NCI-H748 (cell line): Measurements from ENCODE around the gene SLC44A2.
"Not testable (repeated sequence)": the region's sequence is repeated elsewhere in the genome, so short reads cannot be mapped to it uniquely, and the experiment has no call there.

Source experiments
- DNase-seq: peaks from one replicate; lab custom pipeline; 2025; ENCODE audit not compliant: unreplicated experiment; lab: John Stamatoyannopoulos, UW

The SLC44A2 gene

DNA sequence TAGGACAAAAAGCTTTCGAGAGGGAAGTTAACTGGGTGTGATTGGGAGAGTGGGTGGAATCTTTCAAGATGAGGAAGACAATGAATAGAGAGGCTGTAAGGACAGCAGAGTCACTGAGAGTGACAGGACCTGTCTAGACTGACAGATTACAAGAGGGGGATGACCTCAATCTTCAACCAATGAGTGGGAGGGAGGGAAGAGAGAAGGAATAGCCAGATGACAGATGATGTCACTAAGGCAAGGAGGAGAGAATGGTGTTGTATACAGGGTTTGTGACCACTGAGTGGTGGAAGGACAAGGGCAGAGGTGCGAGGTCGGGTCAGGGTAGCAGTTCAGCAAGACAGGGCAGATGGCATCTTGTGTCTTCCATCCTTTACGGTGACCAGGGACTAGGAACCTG lies 23.0 kb downstream of the SLC44A2 start:
- no peak for DNase-seq

GRCh38 chr19:10651851-10652250 lies 26.5 kb downstream of the SLC44A2 start:
- no peak for DNase-seq

DNA sequence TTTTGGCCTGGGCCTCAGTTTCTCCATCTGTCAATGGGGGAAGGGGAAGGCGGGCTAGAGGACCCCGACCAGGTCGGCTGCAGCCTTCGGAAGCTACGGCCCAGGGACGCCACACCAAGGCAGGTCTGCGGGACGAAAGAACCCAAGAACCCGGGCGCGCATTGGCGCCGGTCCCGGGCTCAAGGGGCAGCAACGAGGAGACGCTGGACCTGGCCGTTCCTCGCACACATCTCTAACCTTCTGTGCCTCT lies 28.1 kb downstream of the SLC44A2 start:
- no peak for DNase-seq

DNA sequence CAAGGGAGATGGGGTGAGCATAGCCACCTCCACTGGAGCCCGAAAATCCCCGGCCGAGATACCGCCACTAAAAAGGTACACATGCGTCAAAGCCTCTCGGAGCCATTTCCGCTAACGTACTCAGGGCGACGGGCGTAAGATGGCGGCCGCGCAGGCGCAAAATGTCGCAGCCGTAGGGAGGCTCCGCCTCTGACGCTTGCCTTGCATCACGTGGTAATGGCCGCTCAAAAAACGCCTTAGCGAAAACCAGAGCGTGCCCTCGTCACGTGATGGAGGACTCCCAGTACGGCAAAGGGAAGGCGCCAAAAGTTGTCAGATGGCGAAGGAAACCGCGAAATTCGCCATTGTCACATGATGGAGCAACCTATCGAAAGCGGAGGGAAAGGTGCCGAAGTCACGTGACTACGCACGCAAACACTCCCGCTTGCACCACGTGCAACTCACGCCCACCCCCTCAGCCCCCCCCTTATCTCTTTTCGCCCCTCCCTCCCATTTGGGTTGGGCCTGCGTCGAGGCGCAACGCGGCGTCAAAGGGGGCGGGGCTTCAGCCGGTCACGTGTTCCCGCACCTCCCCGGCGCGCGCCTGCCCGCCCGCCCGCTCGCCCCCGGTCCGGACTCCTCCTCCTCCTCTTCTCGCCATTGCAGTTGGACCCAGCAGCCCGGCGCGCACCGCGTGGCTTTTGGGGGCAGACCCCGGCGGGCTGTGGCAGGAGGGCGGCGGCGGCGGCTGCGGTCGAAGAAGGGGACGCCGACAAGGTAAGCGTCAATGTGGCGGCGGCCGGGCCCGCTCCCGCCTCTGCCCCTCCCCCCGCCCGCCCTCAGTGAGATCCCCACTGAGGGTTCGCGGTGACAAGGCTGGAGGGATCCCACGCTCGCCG lies 28.6 kb downstream of the SLC44A2 start, which contains the start of gene ILF3:
ILF3 (plus strand) TSS at position 615 of the 878 bp plus-strand sequence. CDS start 16,260 bp downstream, outside the sequence.
- DNase-seq, result peak; percentile 100

DNA sequence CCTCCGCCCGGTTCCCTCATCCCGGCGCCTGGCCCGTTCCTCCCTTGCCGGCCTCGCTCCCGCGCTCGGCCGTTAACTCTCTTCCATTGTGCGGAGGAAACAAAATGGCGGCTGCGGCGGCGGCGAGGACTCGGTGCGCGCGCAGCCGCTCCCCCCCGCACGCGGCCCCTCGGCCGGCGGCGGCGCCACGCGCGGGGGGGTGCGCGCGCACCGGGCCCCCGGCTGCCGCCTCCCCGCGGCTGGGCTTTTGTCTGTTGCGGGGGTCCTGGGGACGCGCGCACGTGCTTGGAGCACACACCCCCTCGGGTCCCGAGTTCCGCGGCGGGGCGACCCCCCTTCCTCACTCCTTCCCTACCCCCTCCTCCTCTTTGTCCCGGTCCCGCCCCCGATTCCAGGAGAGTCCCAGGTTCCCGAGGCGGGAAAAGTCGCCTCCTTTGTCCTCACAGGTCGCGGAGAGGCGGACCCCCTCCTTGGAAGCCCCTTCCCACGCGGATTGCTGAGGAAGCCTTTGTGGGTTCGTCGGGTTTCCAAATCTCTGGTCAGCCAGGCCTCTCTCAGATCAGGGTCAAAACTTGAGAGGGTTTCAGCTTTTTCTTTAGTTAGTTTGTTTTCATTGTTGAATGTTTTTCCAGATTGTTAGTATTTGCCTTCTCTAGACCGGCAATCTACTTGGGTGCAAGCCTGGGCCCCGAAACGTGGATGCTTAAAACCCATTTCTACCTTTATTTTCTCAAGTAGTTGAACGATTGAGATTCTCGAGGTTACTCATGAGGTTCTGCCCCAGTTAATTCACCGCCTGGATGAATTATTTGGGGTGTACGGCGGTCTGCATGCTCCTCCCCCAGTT lies 29.5 kb downstream of the SLC44A2 start:
- peak; percentile 79 for DNase-seq

- peak; percentile 39 for DNase-seq
These were observed 30.3 kb downstream of the SLC44A2 start for GRCh38 chr19:10655457-10656312.

DNA sequence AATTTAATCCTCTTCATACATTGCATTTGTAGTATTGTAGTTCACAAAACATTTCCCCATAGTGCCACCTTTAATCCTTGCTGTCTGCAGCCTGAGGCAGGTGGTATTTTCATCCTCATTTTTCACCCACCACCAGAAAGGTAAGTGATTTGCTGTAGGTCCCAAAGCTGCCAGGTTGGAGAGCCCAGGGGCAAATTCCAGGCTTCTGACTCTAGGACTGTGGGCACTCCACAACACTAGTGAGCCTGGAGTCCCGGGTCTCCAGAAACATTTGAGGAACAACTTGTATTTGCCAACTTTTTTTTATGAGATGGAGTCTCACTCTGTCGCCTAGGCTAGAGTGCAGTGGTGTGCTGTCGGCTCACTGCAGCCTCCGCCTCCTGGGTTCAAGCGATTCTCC lies 35.0 kb downstream of the SLC44A2 start:
- no peak for DNase-seq

DNA sequence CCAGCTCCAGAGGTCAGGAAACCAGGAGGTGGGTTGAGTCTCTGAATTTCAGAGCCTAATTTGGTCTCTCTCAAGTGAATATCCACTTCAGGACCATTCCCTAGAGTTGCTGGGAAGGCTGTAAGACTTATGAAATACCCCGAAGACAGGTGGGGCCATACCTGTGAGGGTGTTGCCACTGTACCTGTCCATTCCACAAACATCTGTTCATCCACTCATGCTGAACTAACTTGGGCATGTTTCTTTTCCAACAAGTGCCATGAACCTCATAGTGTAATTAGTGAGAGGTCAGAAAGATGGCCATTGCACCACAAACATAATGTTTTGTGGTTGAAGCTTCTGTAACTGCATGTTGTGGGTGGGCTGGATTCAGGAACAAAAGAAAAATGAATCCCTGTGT lies 36.6 kb downstream of the SLC44A2 start:
- no peak for DNase-seq

DNA sequence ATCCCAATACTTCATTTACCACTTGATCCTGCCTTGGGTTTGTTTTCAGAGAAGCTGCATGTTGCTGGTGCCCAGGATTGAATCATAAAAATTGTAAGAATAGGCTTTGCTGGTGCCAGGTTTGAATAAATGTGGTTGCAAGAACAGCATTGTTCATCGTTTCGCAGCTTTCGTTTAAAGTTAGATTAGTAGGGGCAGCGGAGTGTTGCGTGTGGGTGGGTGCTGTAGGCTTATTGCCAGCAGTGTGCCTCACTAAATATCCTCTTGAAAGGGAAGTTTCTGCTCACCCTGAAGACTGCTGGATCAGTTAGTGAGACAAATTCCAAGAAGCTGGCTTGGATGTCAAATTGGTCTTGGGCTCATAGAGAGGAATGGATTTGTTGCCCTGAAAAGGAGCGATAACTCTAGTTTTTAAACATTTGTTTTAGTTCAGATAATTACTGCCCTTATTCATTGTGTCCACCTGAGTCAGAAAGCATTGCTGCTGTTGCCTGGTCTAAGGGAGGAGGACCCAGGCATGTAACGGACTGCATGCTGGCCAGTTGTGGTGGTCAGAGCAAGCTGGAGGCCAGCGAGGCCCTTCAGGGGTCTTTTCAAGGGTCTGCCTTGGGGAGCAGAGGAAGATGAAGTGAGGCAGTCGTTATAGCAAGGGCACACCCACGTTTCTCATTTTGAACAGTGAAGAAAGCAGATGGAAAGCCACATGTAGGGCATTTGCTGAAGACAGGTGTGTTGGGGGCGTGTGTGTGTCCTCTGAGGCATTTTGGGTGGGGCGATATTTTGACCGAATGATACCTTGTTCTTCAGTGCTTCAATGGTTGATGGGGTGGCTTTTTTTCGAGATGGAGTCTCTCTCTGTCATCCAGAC lies 37.3 kb downstream of the SLC44A2 start:
- no peak for DNase-seq

- DNase-seq, result not testable (repeated sequence)
These were observed 37.9 kb downstream of the SLC44A2 start for GRCh38 chr19:10663252-10663563.

GRCh38 chr19:10667867-10668266 lies 42.5 kb downstream of the SLC44A2 start:
- DNase-seq, result no peak

DNA sequence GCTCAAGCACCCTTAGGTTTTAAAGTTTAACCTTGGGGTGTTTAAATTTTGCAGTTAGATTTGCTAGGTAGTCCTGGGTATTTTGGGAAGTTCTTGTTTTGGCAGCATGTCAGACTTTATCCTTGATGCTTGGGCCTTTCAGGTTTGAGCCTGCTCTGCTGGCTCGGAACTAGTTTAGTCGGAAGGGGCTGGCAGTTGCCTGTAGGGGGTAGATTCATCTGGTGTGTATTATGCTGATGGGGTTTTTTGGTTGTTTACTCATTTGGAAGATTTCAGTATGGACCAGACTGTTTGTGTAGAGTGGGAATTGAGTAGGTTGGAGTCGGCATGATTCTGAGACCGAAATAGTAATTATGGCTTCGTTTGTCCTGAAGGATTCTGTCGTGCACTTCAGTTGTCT lies 43.9 kb downstream of the SLC44A2 start:
- no peak for DNase-seq

DNA sequence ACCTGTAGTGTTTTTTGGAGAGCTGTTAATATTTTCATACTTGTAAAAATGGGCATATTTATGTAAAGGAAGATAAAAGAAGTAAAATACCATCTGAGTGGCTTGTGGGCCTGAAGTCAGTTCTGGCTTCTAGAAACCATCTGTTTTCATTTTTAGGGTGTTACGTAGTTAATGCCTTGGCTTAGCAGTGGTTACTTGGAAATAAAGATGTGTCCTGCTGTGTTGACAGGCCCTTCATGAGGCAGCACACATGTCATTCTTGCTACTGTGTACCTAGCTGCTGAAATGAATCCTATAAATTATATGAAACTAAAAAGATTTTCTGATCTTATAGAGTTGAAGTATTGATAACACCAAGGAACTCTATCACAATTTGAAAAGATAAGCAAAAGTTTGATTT lies 44.8 kb downstream of the SLC44A2 start:
- DNase-seq, result no peak

GRCh38 chr19:10670876-10671804 lies 45.8 kb downstream of the SLC44A2 start:
- DNase-seq, result no peak

DNA sequence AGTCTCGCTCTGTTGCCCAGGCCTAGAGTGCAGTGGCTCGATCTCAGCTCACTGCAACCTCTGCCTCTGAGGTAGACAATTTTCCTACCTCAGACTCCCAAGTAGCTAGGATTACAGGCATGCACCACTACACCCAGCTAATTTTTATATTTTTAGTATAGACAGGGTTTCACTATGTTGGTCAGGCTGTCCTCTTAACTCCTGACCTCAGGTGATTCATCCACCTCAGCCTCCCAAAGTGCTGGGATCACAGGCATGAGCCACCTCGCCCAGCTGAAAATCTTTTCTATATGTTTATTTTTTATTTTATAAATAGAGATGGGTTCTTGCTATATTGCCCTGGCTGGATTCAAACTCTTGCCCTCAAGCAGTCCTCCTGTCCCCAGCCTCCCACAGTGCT lies 46.6 kb downstream of the SLC44A2 start:
- DNase-seq, result not testable (repeated sequence)

- not testable (repeated sequence) for DNase-seq
These were observed 49.9 kb downstream of the SLC44A2 start for GRCh38 chr19:10675214-10675613.

DNA sequence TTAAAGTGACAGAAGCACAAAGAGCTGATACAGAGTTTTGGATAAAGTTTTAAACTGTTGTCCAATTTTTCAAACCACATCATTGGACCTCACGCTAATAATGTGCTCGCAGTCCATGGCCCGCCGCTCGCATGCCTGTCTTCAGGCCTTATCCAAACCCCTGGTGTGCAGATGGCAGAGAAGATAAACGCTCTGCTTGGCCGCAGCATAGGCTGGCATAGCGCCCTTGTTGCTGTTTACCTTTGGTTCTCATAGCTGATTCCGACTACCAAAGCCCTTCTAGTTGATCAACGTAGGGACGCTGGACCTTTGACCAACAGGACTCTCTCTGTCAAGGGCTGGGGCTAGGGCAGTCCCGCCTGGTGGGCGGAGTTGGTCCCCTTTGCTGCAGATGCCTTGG lies 52.4 kb downstream of the SLC44A2 start:
- DNase-seq, result no peak

DNA sequence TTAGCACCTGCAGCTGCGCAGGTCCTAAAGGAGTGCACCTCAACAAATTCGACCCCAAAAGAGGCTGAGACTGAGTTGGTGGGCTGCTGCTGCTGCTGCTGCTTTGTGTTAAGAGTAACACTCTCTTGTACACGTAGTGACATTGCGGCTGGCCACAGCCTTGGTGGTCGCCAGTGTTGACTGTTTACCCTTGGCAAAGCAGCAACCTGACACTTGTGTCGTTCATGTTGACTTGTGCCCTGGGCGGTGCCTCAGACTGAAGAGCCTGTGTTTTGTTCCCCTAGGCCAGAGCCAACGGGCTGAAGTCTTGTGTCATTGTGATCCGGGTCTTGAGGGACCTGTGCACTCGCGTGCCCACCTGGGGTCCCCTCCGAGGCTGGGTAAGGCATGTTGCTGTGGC lies 53.5 kb downstream of the SLC44A2 start:
- no peak for DNase-seq

- no peak for DNase-seq
These were observed 54.4 kb downstream of the SLC44A2 start for GRCh38 chr19:10679743-10680142.
